OCI-LY3 (cell line): Measurements from ENCODE around the gene ACVR1.

Experiments used
- CTCF ChIP-seq: fragments of 200-600, 300-600 bp; sonication (generic); IDR thresholded peaks from 2 replicates; pipeline ENCODE4 v1.5.1; 2014; ENCODE audit warnings: antibody characterized with exemption, low read length, low read depth
- EZH2phosphoT487 ChIP-seq: fragments of 200-600 bp; shearing (Covaris generic); IDR thresholded peaks from 2 replicates; pipeline ENCODE4 v1.6.1; 2018; ENCODE audit warnings: antibody characterized with exemption, mixed run types, low read depth

- no peak for TF ChIP-seq CTCF
- no peak for TF ChIP-seq EZH2phosphoT487
Measured at GRCh38 chr2:157805519-157805918, 70.6 kb downstream of the ACVR1 start.
